GM12801 (cell line): ENCODE measurements around the gene FBXL20.

Experiments
- TF ChIP-seq, protein P1 (sequence below): IDR thresholded peaks from one replicate; pipeline ENCODE4 v1.5.1; 2011; ENCODE audit warnings: control low read depth; ENCODE audit not compliant: insufficient read length; ENCODE audit errors: extremely low read depth

Gene FBXL20

DNA sequence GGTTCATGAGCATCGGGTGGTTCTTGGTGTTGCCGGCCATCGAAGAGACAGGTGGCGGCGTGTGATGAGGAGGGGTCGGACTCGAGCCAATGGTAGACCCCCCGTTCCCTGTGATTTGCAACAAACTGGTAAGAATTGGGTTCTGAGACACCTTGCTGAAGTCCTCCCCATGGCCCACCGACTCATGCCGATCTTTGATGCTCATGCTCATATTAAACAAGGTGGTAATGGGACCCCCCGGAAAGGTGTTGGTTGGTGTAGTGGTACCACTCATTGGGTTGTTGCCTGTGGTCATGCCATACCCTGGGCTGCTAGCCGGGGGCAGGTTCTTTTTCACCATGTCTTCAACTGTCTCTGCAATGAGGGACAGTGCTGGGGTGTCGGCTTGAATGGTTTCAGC is 8.9 kb upstream of the FBXL20 start:
- TF ChIP-seq, protein P1, sequence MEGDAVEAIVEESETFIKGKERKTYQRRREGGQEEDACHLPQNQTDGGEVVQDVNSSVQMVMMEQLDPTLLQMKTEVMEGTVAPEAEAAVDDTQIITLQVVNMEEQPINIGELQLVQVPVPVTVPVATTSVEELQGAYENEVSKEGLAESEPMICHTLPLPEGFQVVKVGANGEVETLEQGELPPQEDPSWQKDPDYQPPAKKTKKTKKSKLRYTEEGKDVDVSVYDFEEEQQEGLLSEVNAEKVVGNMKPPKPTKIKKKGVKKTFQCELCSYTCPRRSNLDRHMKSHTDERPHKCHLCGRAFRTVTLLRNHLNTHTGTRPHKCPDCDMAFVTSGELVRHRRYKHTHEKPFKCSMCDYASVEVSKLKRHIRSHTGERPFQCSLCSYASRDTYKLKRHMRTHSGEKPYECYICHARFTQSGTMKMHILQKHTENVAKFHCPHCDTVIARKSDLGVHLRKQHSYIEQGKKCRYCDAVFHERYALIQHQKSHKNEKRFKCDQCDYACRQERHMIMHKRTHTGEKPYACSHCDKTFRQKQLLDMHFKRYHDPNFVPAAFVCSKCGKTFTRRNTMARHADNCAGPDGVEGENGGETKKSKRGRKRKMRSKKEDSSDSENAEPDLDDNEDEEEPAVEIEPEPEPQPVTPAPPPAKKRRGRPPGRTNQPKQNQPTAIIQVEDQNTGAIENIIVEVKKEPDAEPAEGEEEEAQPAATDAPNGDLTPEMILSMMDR = no peak

DNA sequence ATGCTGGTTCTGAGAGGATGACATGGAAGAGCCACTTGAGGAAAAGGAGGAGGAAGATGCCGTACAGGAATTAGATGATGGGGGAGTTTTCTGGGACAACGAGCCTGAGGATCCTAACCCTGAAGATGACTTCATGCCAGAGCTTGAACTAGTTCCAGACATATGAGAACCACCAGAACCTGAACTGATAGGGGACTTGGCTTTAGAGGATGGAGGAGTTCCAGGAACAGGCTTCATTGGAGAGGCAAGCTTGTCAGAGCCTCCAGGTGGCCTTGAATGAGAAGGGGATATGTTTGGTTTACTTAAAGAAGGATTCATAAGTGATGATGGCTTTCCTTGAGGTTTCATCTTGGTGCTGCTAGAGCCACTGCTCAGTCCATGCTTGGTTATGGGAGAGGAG is 6.9 kb upstream of the FBXL20 start:
- TF ChIP-seq, protein P1 = no peak

DNA sequence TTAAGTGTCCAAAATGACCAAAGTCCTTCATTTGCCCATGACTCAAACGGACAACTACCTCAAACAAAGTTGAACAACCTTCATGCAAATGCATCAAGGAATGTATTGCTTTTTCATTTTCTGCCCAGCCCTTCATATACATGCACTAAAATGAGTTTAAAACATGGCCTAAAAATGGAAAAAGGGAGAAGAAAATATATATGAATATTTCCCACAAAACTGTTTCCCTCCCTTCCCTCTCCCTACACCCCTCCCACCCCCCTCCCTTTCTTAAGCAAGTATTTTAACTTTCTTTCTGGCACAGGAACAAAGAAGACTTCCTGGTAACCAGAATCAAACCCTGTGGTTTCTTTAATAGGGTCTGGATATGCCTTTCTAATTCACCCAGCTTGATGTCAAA is 5.5 kb upstream of the FBXL20 start:
- TF ChIP-seq, protein P1 = no peak

DNA sequence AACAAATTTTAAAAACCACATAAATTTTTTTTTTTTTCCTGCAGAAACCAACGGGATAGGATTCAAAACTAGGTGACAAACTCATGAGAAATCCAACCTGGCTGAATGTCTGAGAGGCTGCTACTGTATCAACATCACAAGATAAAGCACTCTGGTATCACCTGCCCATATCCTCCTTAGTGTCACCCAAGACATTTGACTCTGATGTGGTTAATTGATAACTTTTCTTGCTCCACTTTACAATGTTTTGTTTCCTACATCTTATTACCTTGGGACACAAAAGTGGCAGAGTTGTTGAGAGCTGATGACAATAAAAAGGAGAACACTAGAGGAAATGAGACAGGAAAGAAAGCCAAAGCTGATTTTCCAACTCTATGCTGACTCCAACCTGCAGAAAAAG is 4.0 kb upstream of the FBXL20 start:
- TF ChIP-seq, protein P1 = no peak

DNA sequence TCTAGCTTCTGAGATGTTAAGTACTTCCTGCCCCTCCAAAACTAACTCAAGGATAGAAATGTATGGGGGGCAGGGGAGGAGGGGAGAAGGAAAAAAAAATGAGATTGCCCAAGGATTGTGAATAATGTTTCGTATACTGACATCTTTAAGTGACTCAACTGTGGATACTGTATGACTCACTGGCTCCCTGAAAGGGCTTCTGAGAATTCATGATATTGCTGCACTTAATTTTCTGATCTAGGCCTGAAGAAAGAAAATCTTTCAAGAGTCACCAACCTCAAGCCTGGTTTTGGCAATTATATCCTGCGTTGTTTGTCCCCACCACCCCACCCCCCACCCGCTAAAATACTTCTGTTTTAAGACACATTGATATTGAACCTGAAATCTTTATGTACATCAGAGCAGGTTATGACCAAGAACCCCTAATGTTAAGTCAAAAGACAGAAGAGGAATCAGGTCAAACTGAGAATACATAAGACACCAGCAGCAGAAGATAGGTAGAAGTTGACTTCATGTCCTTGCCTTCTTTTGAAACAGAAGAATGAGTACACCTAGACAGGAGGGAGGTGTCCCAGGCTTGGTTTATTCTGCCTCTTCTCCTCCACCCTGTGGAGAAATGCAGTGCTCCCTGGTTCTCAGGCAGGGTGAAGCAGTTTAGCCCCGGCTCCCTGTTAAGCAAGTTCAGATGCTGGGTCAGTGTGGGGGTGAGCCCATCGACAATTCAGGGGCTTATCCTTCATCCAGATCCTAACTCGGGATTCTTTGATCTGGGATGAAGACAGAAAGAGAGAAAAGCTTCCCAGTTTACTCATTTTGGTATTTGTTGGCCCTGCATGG is 3.3 kb upstream of the FBXL20 start:
- TF ChIP-seq, protein P1 = no peak

GRCh38 chr17:39402890-39403605 is 1.6 kb upstream of the FBXL20 start:
- TF ChIP-seq, protein P1 = no peak

- TF ChIP-seq, protein P1 = no peak
Observed at GRCh38 chr17:39402244-39402889, 941 bp upstream of the FBXL20 start.
